GM19238 (cell line): Measurements from ENCODE around the gene THADA.
A peak's percentile ranks its signal among the peaks of the same experiment; 100 is the strongest.

Source experiments
- DNase-seq: peaks from one replicate; pipeline ENCODE4 v3.0.0; 2011; ENCODE audit warnings: low spot score; ENCODE audit not compliant: insufficient read length

The THADA gene

DNA sequence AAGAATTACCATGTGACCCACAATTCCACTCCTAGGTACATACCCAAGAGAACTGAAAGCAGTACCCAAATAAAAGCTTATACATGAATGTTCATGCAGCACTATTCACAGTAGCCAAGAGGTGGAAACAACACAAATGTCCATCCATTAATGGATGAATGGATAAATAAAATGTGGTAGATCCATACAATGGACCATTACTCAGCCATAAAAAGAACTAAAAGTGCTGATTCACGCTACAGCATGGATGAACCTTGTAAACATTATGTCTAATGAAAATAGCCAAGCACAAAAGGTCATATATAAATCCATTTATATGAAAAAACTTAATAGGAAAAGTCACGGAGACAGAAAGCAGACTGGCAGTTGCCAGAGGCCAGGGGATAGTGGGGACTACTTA is 345.8 kb downstream of the THADA start:
- DNase-seq: no peak

DNA sequence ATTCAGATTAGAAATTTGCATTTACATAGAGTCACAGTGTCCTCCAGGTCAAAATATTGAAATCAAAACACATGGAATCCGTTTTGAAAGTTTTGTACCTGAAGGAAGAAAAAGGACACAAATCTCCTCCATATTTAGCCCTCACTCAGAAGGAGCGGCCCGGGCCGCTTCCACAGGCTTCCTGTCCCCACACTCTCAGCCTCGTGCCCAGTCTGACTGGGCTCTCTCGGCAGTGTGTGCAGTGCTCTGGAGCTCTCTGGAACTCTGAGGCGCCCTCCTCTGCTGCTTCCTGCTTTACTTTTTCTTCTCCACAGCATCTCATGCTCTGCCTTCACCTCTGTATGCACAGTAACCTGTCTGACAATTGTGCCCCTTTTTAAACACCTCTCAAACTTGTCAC is 347.2 kb downstream of the THADA start:
- no peak for DNase-seq

- DNase-seq: no peak
Measured at GRCh38 chr2:43246641-43247040, 349.2 kb downstream of the THADA start.

DNA sequence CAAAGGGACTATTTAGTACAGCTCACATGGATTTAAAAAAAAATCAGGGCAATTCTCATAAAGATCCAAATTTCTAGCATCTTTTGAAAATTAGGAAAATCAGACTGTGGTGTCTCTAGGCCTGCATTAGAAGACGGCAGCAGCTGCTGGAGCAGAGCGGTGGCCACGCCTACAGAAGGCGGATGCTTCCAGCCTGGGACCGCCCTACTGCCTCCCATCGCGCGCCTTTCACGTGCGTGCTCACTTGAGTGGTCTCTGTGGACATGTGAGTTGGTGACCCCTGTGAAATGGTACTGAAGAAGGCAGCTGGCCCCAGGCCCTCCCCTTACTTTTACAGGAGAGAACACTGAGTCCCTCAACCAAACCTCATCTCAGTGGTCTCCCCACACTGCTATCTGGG is 354.3 kb downstream of the THADA start:
- no peak for DNase-seq

DNA sequence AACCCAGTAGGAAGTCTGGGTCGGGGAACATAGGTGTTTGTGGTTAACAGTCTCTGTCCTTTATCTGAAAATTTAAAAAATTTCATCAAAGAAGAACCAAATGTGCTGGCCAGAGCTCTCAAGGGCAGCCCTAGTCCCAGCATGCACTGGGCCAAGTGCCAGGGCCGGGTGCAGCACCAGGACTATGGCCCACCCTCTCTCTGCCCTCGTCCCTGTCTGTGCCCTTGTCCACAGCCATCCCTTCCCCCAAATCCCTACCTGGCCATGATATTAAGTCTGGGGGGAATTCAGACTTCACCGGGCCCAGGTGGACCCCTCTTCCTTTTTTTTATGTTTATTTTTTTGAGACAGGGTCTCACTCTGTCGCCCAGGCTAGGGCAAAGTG is 355.1 kb downstream of the THADA start:
- no peak for DNase-seq

DNA sequence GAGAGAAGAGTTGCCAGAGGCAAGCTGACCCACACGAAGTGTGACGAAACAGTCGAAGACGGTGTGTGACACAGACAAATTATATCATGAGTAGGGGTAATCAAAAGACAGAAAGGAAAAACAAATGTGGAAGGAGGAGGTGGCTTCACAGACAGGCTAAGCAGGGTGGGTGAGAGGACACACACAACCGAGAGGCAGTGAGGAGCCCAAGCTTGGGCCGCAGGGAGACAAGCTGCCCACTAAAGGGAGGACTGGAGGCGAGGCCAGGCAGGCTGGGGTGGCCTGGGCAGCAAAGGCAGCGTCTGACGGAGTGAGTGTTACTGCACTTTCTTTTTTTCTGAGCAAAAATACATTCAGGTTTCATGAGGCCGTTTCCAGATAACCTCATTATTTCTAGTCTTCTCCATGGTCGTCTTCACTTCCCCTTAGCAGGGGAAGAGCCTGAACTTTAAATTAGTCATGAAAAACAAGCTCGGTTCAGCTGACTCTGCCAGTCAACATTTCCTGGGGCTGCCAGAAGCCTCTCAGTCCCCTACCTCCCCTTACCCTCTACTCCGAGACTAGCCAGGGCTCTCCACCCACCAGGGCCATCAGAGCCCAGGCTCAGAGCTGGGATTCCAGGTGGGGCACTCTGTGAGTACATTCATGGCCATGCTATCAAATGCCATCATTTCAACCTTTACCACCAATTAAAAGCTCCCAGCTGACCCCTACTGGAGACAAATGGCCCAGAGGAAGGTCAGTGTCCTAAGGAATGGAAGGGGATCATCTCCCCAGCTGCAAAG is 355.7 kb downstream of the THADA start:
- DNase-seq: no peak

- DNase-seq: no peak
Measured at GRCh38 chr2:43238813-43239212, 357.0 kb downstream of the THADA start.

GRCh38 chr2:43238176-43238575 is 357.7 kb downstream of the THADA start:
- DNase-seq: no peak

DNA sequence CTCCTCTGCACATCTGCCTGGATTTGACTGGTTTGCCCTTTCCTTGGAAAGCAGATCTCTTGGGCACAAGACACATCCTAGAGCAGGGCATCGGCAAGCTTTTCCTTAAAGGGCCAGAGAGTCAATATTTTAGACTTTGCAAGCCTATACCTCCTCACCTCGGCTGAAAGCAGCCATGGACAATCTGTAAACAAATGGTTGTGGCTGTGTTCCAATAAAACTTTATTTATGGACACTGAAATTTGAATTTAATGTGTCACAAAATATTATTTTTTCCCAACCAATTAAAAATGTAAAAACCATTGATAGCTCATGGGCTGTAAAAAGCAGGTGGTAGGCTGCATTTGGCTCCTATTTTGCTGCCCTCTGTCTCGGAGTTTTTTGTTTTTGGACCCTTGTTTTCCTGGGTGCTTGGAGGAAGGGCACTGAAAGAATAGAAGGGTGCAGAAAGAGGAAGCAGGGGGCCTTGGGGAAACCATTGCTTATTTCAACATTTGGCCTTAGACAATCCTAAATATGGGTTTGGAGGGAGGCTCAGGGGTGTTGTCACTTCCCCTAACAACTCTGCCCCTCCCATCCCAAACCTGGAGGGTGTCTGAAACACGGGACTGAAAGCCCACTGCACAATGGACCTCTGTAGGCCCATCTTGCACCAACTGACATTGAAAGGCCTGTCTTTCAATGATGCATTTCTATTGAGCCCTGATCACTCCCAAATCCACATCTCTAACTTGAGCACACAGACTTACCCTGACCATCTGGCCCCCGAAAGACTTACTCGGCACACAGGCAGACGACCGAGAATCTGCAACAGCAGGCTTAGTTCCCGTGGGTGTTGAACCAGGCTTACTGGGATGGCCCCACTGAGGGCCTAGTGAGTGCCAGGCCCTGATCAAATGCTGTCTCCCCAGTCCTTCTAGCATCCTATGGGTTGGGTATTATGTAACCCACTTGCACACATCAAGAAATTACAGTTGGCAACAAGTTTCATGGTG is 362.3 kb downstream of the THADA start:
- DNase-seq: no peak

- no peak for DNase-seq
Measured at GRCh38 chr2:43230951-43231827, 364.6 kb downstream of the THADA start.

DNA sequence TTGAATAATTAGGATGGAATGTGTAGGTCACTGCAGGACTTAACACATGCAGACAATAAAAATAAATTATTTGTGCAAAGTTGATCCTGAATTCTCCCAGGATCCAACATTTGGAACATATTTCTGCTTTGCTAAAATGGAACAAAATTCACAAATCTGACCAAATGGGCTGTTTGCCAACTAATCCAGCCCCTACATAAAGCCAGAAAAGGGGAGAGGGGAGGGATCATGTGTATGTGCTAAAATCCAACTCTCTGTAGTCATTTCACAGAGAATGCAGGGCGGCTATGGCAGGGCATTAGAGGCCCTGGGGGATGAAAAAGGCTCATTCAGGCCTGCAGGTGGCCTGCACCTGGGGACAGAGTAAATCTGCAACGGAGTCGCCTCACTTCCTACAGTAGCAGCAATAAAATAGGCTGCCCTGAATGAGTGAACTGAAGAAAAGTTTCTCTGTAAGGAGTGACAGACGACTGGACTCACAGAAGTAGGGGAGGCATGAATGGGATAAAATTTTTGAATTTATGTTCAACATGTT is 365.4 kb downstream of the THADA start:
- no peak for DNase-seq

GRCh38 chr2:43228756-43229659 is 366.8 kb downstream of the THADA start:
- DNase-seq: no peak

- no peak for DNase-seq
Measured at GRCh38 chr2:43228321-43228751, 367.5 kb downstream of the THADA start.

GRCh38 chr2:43227830-43228281 is 368.0 kb downstream of the THADA start:
- no peak for DNase-seq

DNA sequence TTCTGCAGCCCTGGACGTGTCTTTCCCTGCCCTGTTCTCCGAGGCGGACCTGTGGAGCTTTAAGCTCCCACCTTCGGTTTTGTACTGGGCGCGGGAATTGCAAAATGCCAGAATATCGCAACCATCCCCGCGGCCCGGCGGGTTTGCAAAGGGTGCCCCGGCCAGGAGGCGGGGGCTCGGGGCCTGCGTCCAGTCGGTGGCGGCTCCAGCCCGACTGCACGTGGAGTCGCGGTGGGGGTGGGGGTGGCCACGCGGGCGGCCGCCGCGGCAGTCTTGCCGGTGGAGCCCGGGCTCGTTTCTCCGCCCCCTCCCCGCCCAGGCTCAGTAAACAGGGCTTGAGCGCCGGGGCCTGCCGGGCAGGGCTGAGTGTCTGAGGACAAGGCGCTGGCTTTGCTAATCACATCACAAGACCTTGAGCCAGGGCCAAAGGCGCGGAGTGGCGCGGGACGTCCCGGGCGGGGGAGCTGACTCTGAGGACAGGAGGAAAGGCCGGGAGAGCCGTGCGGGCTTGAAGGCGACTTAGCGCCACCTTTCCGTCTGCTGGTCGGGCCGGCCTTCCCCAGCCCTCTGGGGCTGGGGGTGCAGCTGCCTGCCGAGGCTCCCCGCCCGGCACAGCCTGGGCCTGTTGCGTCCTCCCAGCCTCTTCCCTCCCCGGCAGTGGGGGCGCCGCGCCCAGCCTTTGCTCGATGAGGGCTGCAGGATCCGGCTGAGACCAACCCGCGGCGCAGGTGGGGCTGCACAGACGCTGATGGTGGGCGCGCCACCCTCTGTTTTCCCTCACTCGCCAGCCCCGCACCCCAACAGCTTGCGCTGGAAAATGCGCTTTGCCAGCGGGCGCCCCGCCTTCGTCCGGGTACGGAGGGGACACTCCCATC is 368.6 kb downstream of the THADA start:
- DNase-seq: peak; percentile 61

DNA sequence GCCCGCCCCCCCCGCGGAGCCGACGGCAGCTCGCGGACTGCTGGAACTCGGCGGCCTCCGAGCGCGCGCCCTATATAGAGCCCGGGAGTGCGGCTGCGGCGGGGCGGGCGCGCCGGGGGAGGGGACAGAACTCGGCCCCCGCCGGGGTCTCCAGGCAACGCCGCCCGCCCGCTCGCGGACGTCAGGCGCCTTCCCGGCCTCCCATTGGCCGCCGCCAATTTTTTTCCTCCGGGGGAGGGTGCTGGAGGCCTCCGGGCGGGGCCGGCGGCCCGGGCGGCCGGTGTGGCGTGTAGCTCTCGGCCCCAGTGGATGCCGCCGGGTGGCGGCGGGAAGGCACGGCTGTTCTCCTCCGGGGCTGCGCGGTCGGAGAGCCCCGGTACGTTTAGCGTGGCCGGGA is 369.3 kb downstream of the THADA start, which contains the start of gene ZFP36L2:
ZFP36L2 (minus strand) TSS at position 49 of the 397 bp plus-strand sequence. CDS start 291 bp downstream, outside the sequence.
- peak; percentile 92 for DNase-seq

- peak; percentile 70 for DNase-seq
Measured at GRCh38 chr2:43225788-43226557, 369.9 kb downstream of the THADA start.
